GM18873 (cell line): ENCODE data around the gene CDC27.
"Not testable (repeated sequence)": the region's sequence is repeated elsewhere in the genome, so short reads cannot be mapped to it uniquely, and the experiment has no call there.

ENCODE experiments used
- ATAC-seq: cut with Tn5 transposase; IDR thresholded peaks from one replicate; pipeline ENCODE4 v1.9.1; 2021; ENCODE audit warnings: mild to moderate bottlenecking, moderate library complexity, moderate number of reproducible peaks; ENCODE audit not compliant: unreplicated experiment, low FRiP score

Gene CDC27

DNA sequence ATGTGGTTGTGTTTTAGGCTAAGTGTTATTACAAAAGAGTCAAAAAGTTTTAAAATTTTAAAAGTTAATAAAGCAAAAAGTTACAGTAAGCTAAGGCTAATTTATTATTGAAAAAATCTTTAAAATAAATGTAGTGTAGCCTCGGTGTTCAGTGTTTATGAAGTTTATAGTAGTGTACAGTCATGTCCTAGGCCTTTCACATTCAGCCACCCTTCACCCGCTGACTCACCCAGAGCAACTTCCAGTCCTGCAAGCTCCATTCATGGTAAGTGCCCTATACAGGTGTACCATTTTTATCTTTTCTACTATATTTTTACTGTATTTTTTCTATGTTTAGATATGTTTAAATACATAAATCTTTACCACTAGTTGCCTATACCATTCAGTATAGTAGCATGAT, 111.5 kb downstream of the CDC27 start:
- no peak for ATAC-seq

DNA sequence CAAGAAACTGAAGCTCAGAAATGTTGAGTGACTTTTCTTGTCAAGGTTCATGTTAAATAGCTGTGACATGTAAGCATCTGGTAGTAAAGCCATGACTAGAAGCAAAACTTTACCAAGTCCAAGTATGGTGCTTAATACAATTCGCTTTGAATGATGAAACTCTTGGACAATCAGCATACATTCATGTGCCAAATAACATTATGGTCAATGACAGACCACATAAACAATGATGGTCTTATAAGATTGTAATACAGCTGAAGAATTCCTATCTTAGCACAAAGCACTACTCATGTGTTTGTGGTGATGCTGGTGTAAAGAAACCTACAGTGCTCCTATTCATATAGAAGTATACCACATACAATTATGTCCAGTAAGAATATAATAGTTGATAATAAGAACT, 112.9 kb downstream of the CDC27 start:
- no peak for ATAC-seq

DNA sequence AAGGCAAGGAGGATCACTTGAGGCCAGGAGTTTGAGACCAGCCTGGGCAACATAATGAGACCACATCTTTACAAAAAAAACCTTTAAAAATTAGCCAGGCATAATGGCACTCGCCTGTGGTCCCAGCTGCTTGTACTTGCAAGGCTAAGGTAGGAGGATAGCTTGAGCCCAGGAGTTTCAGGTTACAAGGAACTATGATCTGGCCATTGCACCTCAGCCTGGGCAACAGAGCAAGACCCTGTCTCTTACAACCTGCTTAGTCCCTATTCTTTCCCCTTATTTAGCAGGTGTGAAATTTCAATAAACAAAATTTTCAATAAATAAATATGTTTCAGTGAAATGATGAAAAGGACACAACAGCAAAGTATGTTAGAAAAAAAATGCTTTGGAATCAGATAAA, 114.7 kb downstream of the CDC27 start:
- not testable (repeated sequence) for ATAC-seq

DNA sequence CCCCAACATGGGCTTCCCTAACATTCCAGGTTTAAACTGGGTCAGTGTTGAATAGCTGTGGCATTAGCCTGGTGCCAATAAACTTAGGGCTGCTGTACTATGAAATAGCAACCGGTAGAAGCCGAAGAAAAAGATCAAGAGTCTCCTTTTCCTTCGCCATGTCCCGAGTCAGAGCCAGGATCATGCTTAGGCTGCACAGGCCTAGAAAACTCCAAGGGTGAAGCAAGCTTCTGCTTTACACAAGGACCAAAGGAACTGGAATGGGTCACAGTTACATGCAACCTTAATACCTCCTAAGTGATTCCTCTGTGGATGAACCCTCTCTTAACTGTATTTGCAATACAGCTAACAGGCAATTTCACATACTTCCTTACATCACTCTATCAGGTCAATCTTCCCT, 115.5 kb downstream of the CDC27 start:
- not testable (repeated sequence) for ATAC-seq

DNA sequence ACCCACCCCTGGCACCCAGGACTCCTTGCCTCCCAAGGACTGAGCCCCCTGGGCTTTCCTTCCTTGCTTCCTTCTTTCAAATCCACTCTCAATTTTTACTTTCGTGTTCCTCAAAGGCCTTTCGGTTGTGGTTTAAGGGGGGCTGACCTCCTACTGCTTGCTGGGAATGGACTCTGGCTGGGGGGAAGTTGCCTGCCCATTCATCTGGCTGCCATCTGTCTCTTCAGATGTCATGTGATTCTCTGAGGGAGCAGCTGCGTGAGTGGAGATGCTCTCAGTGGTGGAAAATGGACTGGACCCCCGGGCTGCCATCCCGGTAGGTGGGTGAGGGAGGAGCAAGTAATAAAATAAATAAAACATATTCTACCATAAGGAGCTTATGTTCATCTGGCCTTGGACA, 116.2 kb downstream of the CDC27 start:
- ATAC-seq, result no peak

DNA sequence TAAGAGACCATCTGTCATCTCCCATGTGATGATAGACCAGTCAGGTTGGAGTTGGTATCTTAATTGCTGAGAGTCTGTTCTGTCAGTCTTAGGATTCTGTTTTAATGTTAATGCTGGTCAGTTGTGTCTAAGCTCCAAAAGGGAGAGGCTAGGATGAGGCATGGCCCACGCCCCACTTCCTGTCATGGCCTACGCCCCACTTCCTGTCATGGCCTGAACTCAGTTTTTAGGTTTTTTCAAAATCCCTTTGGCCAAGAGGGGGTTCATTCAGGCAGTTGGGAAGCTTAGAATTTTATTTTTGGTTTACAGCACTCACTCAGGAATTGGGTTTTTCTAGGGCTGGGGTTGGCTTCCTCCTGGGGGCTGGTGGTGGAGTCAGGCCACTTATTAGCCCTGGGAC, 117.9 kb downstream of the CDC27 start:
- ATAC-seq, result not testable (repeated sequence)

DNA sequence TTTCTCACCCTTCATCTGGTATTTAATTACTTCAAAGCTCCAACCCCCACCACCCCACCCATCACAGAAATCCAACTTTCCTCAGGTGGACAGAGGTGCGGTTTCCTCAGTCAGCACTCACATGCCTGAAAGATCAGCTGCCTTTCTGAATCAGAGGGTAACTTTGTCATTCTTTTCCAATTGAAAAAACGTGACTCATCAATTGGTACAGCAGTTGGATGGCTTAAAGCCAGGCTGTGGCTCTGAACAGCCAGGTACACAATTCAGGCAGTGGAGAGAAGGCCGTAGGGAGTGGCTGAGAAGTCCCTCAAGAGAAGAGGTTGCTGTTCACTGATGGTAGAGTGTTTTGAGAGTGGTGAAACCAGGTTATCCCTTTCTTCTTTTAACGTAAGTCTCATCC, 118.8 kb downstream of the CDC27 start:
- ATAC-seq, result not testable (repeated sequence)
